SK-N-SH treated with all-trans-retinoic acid at 6 μM for 48 hours (cell line): Measurements from ENCODE around the gene ATAD5.

Experiments
- ATAC-seq: fragments of 200-7000 bp; cut with Tn5 transposase; 3 replicates; pipeline ENCODE4 v1.9.1; 2020; ENCODE audit warnings: mild to moderate bottlenecking, moderate library complexity
- BACH2 ChIP-seq: fragments of 250-450 bp; sonication (Bioruptor Pico); IDR thresholded peaks from 2 replicates; pipeline ENCODE4 v1.9.0; 2021; ENCODE audit warnings: mild to moderate bottlenecking, borderline replicate concordance
- SNAI2 ChIP-seq: fragments of 250-450 bp; sonication (Bioruptor Pico); IDR thresholded peaks from 2 replicates; pipeline ENCODE4 v1.5.0; 2020; ENCODE audit warnings: mild to moderate bottlenecking, moderate library complexity
- TCF4 ChIP-seq: fragments of 250-450 bp; sonication (Bioruptor Pico); IDR thresholded peaks from 2 replicates; pipeline ENCODE4 v1.8.0; 2021; ENCODE audit warnings: mild to moderate bottlenecking, moderate library complexity, borderline replicate concordance
- TSHZ2 ChIP-seq: fragments of 250-450 bp; sonication (Bioruptor Pico); IDR thresholded peaks from 2 replicates; pipeline ENCODE4 v1.5.0; 2020; ENCODE audit warnings: mild to moderate bottlenecking, moderate library complexity
- ZC3H10 ChIP-seq: fragments of 250-450 bp; sonication (Bioruptor Pico); IDR thresholded peaks from 2 replicates; pipeline ENCODE4 v1.5.1; 2021; ENCODE audit warnings: mild to moderate bottlenecking, moderate library complexity
- TF ChIP-seq, protein P1 (sequence below): fragments of 250-450 bp; sonication (Bioruptor Pico); IDR thresholded peaks from 2 replicates; pipeline ENCODE4 v1.8.0; 2020; ENCODE audit warnings: mild to moderate bottlenecking, moderate library complexity, borderline replicate concordance

Gene ATAD5

DNA sequence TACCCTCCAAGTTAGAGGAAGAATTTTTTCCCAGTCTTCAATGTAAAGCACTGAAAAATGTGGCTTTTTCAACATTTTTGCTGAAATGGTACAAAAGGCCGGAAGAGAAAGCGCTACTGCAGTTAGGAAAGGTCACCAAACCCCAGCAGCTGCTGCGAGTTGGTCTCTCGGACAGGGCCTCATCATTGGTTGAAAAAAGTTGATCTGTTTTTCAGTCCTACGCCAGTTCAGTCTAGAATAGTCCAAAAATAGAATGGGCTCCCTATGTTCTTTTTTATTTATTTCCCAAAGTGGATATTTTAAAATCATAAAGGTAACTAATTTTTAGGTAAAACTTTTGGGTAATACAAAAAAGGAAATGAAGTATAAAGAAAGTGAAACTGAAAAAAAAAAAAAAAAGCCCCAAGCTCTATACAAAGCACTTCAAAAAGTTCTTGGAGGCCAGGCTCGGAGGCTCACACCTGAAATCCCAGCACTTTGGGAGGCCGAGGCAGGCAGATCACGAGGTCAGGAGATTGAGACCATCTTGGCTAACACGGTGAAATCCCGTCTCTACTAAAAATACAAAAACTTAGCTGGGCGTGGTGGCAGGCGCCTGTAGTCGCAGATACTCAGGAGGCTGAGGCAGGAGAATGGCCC is 107.4 kb downstream of the ATAD5 start:
- ATAC-seq, result no peak
- TF ChIP-seq TCF4 (CRISPR knock-in tag) (no peak), ZC3H10 (CRISPR knock-in tag) (no peak), BACH2 (CRISPR knock-in tag) (no peak), TSHZ2 (no peak), SNAI2 (CRISPR knock-in tag) (no peak)
- TF ChIP-seq, protein P1, sequence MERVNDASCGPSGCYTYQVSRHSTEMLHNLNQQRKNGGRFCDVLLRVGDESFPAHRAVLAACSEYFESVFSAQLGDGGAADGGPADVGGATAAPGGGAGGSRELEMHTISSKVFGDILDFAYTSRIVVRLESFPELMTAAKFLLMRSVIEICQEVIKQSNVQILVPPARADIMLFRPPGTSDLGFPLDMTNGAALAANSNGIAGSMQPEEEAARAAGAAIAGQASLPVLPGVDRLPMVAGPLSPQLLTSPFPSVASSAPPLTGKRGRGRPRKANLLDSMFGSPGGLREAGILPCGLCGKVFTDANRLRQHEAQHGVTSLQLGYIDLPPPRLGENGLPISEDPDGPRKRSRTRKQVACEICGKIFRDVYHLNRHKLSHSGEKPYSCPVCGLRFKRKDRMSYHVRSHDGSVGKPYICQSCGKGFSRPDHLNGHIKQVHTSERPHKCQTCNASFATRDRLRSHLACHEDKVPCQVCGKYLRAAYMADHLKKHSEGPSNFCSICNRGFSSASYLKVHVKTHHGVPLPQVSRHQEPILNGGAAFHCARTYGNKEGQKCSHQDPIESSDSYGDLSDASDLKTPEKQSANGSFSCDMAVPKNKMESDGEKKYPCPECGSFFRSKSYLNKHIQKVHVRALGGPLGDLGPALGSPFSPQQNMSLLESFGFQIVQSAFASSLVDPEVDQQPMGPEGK (CRISPR knock-in tag), result no peak

DNA sequence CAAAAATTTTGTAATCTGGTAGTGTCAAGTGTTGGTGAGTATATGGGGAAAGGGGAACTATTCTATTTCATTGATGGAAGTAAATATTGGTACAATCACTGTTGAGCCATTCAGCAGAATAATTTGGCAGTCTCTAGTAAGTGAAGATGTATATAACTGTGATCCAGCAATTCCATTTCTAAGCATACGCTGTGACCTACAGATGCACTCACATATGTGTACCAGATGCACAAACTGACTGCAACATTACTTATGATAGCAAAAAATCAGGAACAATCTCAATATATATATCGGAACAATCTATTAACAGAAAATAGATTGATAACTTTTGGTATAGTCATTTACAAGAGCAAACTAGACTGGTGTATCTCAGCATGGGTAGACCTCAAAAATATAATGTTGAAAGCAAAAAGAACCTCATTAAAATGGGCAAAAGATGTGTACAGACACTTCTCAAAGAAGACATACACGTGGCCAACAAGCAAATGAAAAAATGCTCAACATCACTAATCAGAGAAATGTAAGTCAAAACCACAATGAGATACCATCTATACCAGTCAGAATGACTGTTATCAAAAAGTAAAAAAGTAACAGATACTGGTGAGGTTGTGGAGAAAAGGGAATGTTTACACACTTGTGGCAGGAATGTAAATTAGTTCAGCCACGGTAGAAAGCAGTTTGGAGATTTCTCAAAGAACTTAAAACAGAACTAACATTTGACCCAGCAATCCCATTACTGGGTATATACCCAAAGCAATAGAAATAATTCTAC is 110.7 kb downstream of the ATAD5 start:
- peak; percentile 35; the same call in 2 of the 3 replicates for ATAC-seq

More for the DNA sequence above, 110.7 kb downstream of the ATAD5 start:
- TF ChIP-seq TCF4 (CRISPR knock-in tag) (0 out of 2 replicates have a peak, but pooled peaks have one; percentile 44), TSHZ2 (no peak)
